HEK293 (cell line): ENCODE measurements around the gene INTS7.

Experiments
- CTCF ChIP-seq: fragments of 450-650 bp; formaldehyde crosslinking; IDR thresholded peaks from 2 replicates; pipeline ENCODE4 v1.5.1; 2016; ENCODE audit warnings: missing biosample characterization, missing genetic modification characterization
- ZBTB44 ChIP-seq: fragments of 450-650 bp; IDR thresholded peaks from 2 replicates; pipeline ENCODE4 v1.5.1; 2018; ENCODE audit warnings: missing biosample characterization, mild to moderate bottlenecking, missing genetic modification characterization
- ZNF830 ChIP-seq: fragments of 450-650 bp; IDR thresholded peaks from 2 replicates; pipeline ENCODE4 v1.5.0; 2018; ENCODE audit warnings: missing biosample characterization, missing genetic modification characterization, low read depth, mild to moderate bottlenecking, moderate library complexity

GRCh38 chr1:212007178-212007577, 28.2 kb downstream of the INTS7 start:
- TF ChIP-seq ZNF830 (tag by site-specific recombination) (no peak), CTCF (tag by site-specific recombination) (no peak), ZBTB44 (tag by site-specific recombination) (no peak)
